Measurements from ENCODE around the gene PRLH. TPM values are rescaled to one million over a fixed set of nuclear protein-coding genes. Genes with fewer than 3 reads are reported as not detected.

Gene PRLH
- total and polyA plus RNA-seq, 2 donors (not counting 3 experiments of a cell fraction or from before 2014, with no cell fraction given) = not detected

GRCh38 chr2:237536083-237536415, 30.3 kb upstream of the PRLH start:
- FAIRE-seq (no peak), DNase-seq (ENCODE audit: low read depth, low spot score) (no peak)
- POLR2A ChIA-PET = no interaction called here
- no peak overlapping the region for H3K4me2 ChIP-seq (ENCODE audit: insufficient read depth, low read length)
- TF ChIP-seq JUN (IDR thresholded peaks at IDR 0.05; ENCODE audit: borderline replicate concordance, insufficient read depth, insufficient read length, low read depth) (no peak), MYC (IDR thresholded peaks at IDR 0.05; ENCODE audit: low read depth, low read length) (no peak), POLR2AphosphoS5 (IDR thresholded peaks at IDR 0.05; ENCODE audit: insufficient read depth, low read depth, low read length) (no peak), POLR2A (IDR thresholded peaks at IDR 0.05; ENCODE audit: low read depth, low read length) (no peak), MAX (IDR thresholded peaks at IDR 0.05; ENCODE audit: insufficient read depth, insufficient read length) (no peak), GATA2 (IDR thresholded peaks at IDR 0.05; ENCODE audit: insufficient read depth, insufficient read length, low read depth, low read length) (no peak), CTCF (IDR thresholded peaks at IDR 0.05; ENCODE audit: extremely low read depth in 1 of 2, insufficient read depth in 1 of 2, low read depth in 1 of 2, low read length in 2 of 2) (no peak), EZH2 (IDR thresholded peaks at IDR 0.05; ENCODE audit: borderline replicate concordance, low read depth, low read length, severe bottlenecking) (no peak), FOS (IDR thresholded peaks at IDR 0.05; ENCODE audit: borderline replicate concordance, insufficient read depth, low read length) (no peak)
- H2AFZ ChIP-seq (ENCODE audit: low read depth, low read length) = no peak overlapping the region
- peaks cover 2% of the 10 kb centered on the region for H3K4me1 ChIP-seq (ENCODE audit: control insufficient read depth, extremely low read depth, insufficient read depth, low read length)
- H3K36me3 ChIP-seq (ENCODE audit: control insufficient read depth in 2 of 2, extremely low read depth in 1 of 2, insufficient read depth in 2 of 2, low read length in 2 of 2) = no peaks in the 10 kb centered on the region
- no peaks in the 10 kb centered on the region for H3K79me2 ChIP-seq (ENCODE audit: control insufficient read depth, insufficient read depth, low read length)
- dilution Hi-C loops (cut with MboI; ENCODE audit: extremely low pct_ligation_motif_present, low sequenced_read_pairs) = no loop called here
- BruUV-seq (replicated peaks) = no TSS peak
- H3K9ac ChIP-seq (replicated peaks; ENCODE audit: extremely low read depth, insufficient read depth, low read length) = no peak overlapping the region
- no peaks in the 10 kb centered on the region for H3K9me3 ChIP-seq (replicated peaks; ENCODE audit: control insufficient read depth, insufficient read depth, low read length)
- no peak overlapping the region for H3K27ac ChIP-seq (ENCODE audit: insufficient read depth, low read depth, low read length)
- intact Hi-C loops (cut with micrococcal nuclease) = no loop called here
- H3K4me3 ChIP-seq (replicated peaks in 1 of 3; ENCODE audit: insufficient read depth in 1 of 3, low read depth in 1 of 3, low read length in 3 of 3) = no peak overlapping the region
- CTCF ChIA-PET = interaction anchor here (1.4 kb wide), 1 partner anchor 23 kb away, joined by 4 read pairs; no protein-coding TSS in a partner anchor
- H4K20me1 ChIP-seq (replicated peaks; ENCODE audit: control insufficient read depth, extremely low read depth, insufficient read depth, low read length) = no peaks in the 10 kb centered on the region
- H3K9me1 ChIP-seq (replicated peaks; ENCODE audit: control insufficient read depth, extremely low read depth, insufficient read depth, low read length) = no peaks in the 10 kb centered on the region
- no peaks in the 10 kb centered on the region for H3K27me3 ChIP-seq (ENCODE audit: control insufficient read depth in 2 of 2, insufficient read depth in 2 of 2, low read length in 2 of 2)

Data from endothelial cell of umbilical vein (primary cell).